Smooth muscle cell (in vitro differentiated cells): ENCODE measurements around the gene GNAI3. TPM values are rescaled to one million over a fixed set of nuclear protein-coding genes. Genes with fewer than 3 reads are reported as not detected.
A peak's percentile ranks its signal among the peaks of the same experiment; 100 is the strongest.

Source experiments
- DNase-seq: peaks from one replicate; lab custom pipeline; 2025; ENCODE audit not compliant: unreplicated experiment; lab: John Stamatoyannopoulos, UW
- H2AFZ ChIP-seq: fragments of 200-600 bp; sonication (generic); 2 replicates; pipeline ENCODE4 v1.6.0; 2016; ENCODE audit warnings: antibody characterized with exemption, low read depth, mild to moderate bottlenecking
- H3F3A ChIP-seq: fragments of 200-600 bp; sonication (generic); 2 replicates; pipeline ENCODE4 v1.6.0; 2017; ENCODE audit warnings: antibody characterized with exemption, low read depth
- H3K27ac ChIP-seq: fragments of 200-600 bp; sonication (generic); 2 replicates; pipeline ENCODE4 v1.5.1; 2016; ENCODE audit warnings: low read depth, mild to moderate bottlenecking
- H3K27me3 ChIP-seq: fragments of 200-600 bp; sonication (generic); 2 replicates; pipeline ENCODE4 v1.6.1; 2016; ENCODE audit warnings: low read depth, mild to moderate bottlenecking
- H3K36me3 ChIP-seq: fragments of 200-600 bp; sonication (generic); 2 replicates; pipeline ENCODE4 v1.5.1; 2016; ENCODE audit warnings: low read depth
- H3K4me1 ChIP-seq: fragments of 200-600 bp; sonication (generic); 2 replicates; pipeline ENCODE4 v1.5.1; 2016; ENCODE audit warnings: low read depth
- H3K4me2 ChIP-seq: fragments of 200-600 bp; sonication (generic); 2 replicates; pipeline ENCODE4 v1.6.0; 2016; ENCODE audit warnings: mild to moderate bottlenecking
- H3K4me3 ChIP-seq: fragments of 200-600 bp; sonication (generic); 2 replicates; pipeline ENCODE4 v1.5.1; 2016; ENCODE audit warnings: mild to moderate bottlenecking
- H3K79me2 ChIP-seq: fragments of 200-600 bp; sonication (generic); 2 replicates; pipeline ENCODE4 v1.6.0; 2016; ENCODE audit warnings: low read depth, mild to moderate bottlenecking
- H3K9ac ChIP-seq: fragments of 200-600 bp; sonication (generic); 2 replicates; pipeline ENCODE4 v1.6.0; 2016; ENCODE audit warnings: low read depth
- H3K9me3 ChIP-seq: fragments of 200-600 bp; sonication (generic); replicated peaks from 2 replicates; pipeline ENCODE4 v1.5.1; 2016; ENCODE audit warnings: low read depth
- H4K20me1 ChIP-seq: fragments of 200-600 bp; sonication (generic); 2 replicates; pipeline ENCODE4 v1.6.0; 2016; ENCODE audit warnings: low read depth
- WGBS: methylation state at CpG from one replicate; pipeline ENCODE4 v1.1.7; 2016; ENCODE audit warnings: low lambda C conversion rate; 5-methylcytosine and 5-hydroxymethylcytosine counted together
- polyA plus RNA-seq: library from polyadenylated mRNA; unstranded; fragments of >200 nt; fragmentation: Nextera tagmentation; extraction: Ambion mirVana; gene quantifications from 2 replicates; pipeline ENCODE4 v1.2.1, GENCODE V29; 2016
- total RNA-seq: library from RNA; depleted of rRNA; stranded (reverse); fragments of >200 nt; gene quantifications from 2 replicates; pipeline ENCODE4 v1.2.3, GENCODE V29; 2014
- TF ChIP-seq, protein P1 (sequence below): fragments of 200-600 bp; sonication (generic); IDR thresholded peaks from 2 replicates; pipeline ENCODE4 v1.5.1; 2017; ENCODE audit warnings: borderline replicate concordance, mild to moderate bottlenecking, antibody characterized with exemption; ENCODE audit not compliant: insufficient read depth, poor library complexity, severe bottlenecking

The GNAI3 gene
- total and polyA plus RNA-seq, 2 experiments from 2014 or later = 11.4 to 15.4 TPM

- Histone ChIP-seq H3K36me3 (no peaks in the 10 kb centered on the region), H3K4me1 (peaks cover 4% of the 10 kb centered on the region), H3K4me2 (peak overlapping the region; percentile 13), H3K27ac (no peak overlapping the region), H3K9me3 (no peaks in the 10 kb centered on the region), H3K4me3 (no peak overlapping the region), H3K27me3 (no peaks in the 10 kb centered on the region), H3K9ac (no peak overlapping the region), H3F3A (no peaks in the 10 kb centered on the region), H4K20me1 (no peaks in the 10 kb centered on the region), H3K79me2 (no peaks in the 10 kb centered on the region), H2AFZ (no peak overlapping the region)
- DNase-seq = no peak
- WGBS = 33% methylated on average over 9 of the region's 9 CpGs
- TF ChIP-seq, protein P1, sequence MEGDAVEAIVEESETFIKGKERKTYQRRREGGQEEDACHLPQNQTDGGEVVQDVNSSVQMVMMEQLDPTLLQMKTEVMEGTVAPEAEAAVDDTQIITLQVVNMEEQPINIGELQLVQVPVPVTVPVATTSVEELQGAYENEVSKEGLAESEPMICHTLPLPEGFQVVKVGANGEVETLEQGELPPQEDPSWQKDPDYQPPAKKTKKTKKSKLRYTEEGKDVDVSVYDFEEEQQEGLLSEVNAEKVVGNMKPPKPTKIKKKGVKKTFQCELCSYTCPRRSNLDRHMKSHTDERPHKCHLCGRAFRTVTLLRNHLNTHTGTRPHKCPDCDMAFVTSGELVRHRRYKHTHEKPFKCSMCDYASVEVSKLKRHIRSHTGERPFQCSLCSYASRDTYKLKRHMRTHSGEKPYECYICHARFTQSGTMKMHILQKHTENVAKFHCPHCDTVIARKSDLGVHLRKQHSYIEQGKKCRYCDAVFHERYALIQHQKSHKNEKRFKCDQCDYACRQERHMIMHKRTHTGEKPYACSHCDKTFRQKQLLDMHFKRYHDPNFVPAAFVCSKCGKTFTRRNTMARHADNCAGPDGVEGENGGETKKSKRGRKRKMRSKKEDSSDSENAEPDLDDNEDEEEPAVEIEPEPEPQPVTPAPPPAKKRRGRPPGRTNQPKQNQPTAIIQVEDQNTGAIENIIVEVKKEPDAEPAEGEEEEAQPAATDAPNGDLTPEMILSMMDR = no peak
Measured at GRCh38 chr1:109636201-109636952, 88.0 kb downstream of the GNAI3 start.

GRCh38 chr1:109637446-109637845 lies 89.0 kb downstream of the GNAI3 start:
- Histone ChIP-seq H2AFZ (no peak overlapping the region), H3K79me2 (no peaks in the 10 kb centered on the region), H3K4me1 (peaks cover 4% of the 10 kb centered on the region), H3F3A (no peaks in the 10 kb centered on the region), H3K4me2 (no peak overlapping the region), H3K27ac (no peak overlapping the region), H4K20me1 (no peaks in the 10 kb centered on the region), H3K9ac (no peak overlapping the region), H3K27me3 (no peaks in the 10 kb centered on the region), H3K4me3 (no peak overlapping the region), H3K9me3 (no peaks in the 10 kb centered on the region), H3K36me3 (no peaks in the 10 kb centered on the region)
- 98% methylated on average over 7 of the region's 7 CpGs for WGBS
- DNase-seq = no peak
- TF ChIP-seq, protein P1 = no peak

DNA sequence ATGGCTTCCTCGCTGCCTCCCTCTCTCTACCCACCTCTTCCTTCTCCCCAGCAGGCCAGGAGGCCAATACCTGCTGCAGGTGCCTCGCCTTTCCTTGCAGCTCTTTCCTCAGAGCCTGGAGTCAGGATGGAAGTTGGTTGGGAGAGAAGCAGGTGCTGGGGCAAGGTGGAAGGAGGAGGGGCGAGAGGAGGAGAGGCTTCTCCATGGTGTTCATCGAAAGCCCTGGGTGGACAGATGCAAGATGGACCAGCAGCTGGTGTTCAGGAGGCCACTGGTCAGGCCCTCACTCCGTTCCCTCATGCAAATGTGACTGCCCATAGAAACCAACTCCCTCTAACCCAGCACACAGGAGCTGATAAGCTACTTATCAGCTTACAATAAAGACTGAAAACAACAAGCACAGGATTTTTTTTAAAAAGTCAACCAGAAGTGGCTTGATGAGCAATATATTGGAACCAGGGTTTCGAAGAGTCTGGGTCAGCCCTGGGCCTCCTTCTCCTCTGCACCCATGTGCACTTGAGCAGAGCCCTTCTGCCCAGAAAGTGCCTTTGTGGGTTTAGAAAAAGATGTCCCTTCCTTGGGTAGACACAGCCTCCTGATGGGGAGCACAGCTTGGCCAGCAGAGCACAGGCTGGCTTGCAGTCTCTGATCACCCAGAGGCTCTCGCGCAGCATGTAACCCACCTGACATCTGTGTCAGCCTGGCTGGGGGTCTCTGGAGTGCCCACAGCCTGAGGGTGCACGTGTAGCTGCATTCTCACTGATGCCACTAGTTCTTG lies 90.8 kb downstream of the GNAI3 start:
- Histone ChIP-seq H3K9ac (no peak overlapping the region), H3K27ac (no peak overlapping the region), H3K4me1 (peaks cover 4% of the 10 kb centered on the region), H3K27me3 (no peaks in the 10 kb centered on the region), H3K36me3 (no peaks in the 10 kb centered on the region), H4K20me1 (no peaks in the 10 kb centered on the region), H3K9me3 (no peaks in the 10 kb centered on the region), H3K4me3 (no peak overlapping the region), H2AFZ (no peak overlapping the region), H3K79me2 (no peaks in the 10 kb centered on the region), H3F3A (no peaks in the 10 kb centered on the region), H3K4me2 (no peak overlapping the region)
- TF ChIP-seq, protein P1 = no peak
- DNase-seq = no peak
- 84% methylated on average over 8 of the region's 9 CpGs for WGBS
